ENCODE measurements around the gene F10.

The F10 gene

GRCh38 chr13:113126265-113127150 lies 3.9 kb downstream of the F10 start:
- H3K4me3 ChIP-seq (ENCODE audit: low read depth, low read length) = no peak overlapping the region
- H3K27me3 ChIP-seq (ENCODE audit: control insufficient read depth, insufficient read depth, low read length) = peaks cover 6% of the 10 kb centered on the region; the same call in 1 of the 2 replicates
- no peaks in the 10 kb centered on the region for H3K36me3 ChIP-seq (ENCODE audit: control insufficient read depth, insufficient read depth, low read length)
- H3K27ac ChIP-seq (ENCODE audit: low read depth, low read length) = no peak overlapping the region
- H3K4me1 ChIP-seq (ENCODE audit: control insufficient read depth, insufficient read depth, low read length) = peaks cover 9% of the 10 kb centered on the region; the same call in 1 of the 2 replicates
- no peaks in the 10 kb centered on the region for H3K9me3 ChIP-seq (ENCODE audit: control insufficient read depth, insufficient read depth, low read depth, low read length)
- no peak overlapping the region for H3K9ac ChIP-seq (ENCODE audit: low read length)

- no peaks in the 10 kb centered on the region for H3K36me3 ChIP-seq (ENCODE audit: control insufficient read depth, insufficient read depth, low read length)
- no peak overlapping the region for H3K9ac ChIP-seq (ENCODE audit: low read length)
- H3K27me3 ChIP-seq (ENCODE audit: control insufficient read depth, insufficient read depth, low read length) = peaks cover 6% of the 10 kb centered on the region; the same call in 1 of the 2 replicates
- no peak overlapping the region for H3K4me3 ChIP-seq (ENCODE audit: low read depth, low read length)
- H3K27ac ChIP-seq (ENCODE audit: low read depth, low read length) = no peak overlapping the region
- H3K9me3 ChIP-seq (ENCODE audit: control insufficient read depth, insufficient read depth, low read depth, low read length) = no peaks in the 10 kb centered on the region
- no peaks in the 10 kb centered on the region for H3K4me1 ChIP-seq (ENCODE audit: control insufficient read depth, insufficient read depth, low read length)
Measured at GRCh38 chr13:113129480-113129879, 6.9 kb downstream of the F10 start.

- H3K36me3 ChIP-seq (ENCODE audit: control insufficient read depth, insufficient read depth, low read length) = no peaks in the 10 kb centered on the region
- H3K4me3 ChIP-seq (ENCODE audit: low read depth, low read length) = no peak overlapping the region
- H3K27ac ChIP-seq (ENCODE audit: low read depth, low read length) = no peak overlapping the region
- H3K9ac ChIP-seq (ENCODE audit: low read length) = no peak overlapping the region
- peaks cover 6% of the 10 kb centered on the region; the same call in 1 of the 2 replicates for H3K27me3 ChIP-seq (ENCODE audit: control insufficient read depth, insufficient read depth, low read length)
- no peaks in the 10 kb centered on the region for H3K4me1 ChIP-seq (ENCODE audit: control insufficient read depth, insufficient read depth, low read length)
- H3K9me3 ChIP-seq (ENCODE audit: control insufficient read depth, insufficient read depth, low read depth, low read length) = no peaks in the 10 kb centered on the region
Measured at GRCh38 chr13:113129921-113130750, 7.5 kb downstream of the F10 start.

- Histone ChIP-seq H3K4me1 (ENCODE audit: control insufficient read depth, insufficient read depth, low read length) (no peaks in the 10 kb centered on the region), H3K9ac (ENCODE audit: low read length) (no peak overlapping the region), H3K27ac (ENCODE audit: low read depth, low read length) (no peak overlapping the region), H3K4me3 (ENCODE audit: low read depth, low read length) (no peak overlapping the region), H3K9me3 (ENCODE audit: control insufficient read depth, insufficient read depth, low read depth, low read length) (no peaks in the 10 kb centered on the region), H3K27me3 (ENCODE audit: control insufficient read depth, insufficient read depth, low read length) (peaks cover 6% of the 10 kb centered on the region; the same call in 1 of the 2 replicates), H3K36me3 (ENCODE audit: control insufficient read depth, insufficient read depth, low read length) (no peaks in the 10 kb centered on the region)
Measured at GRCh38 chr13:113135281-113135760, 12.7 kb downstream of the F10 start.

- no peak overlapping the region for H3K27ac ChIP-seq (ENCODE audit: low read depth, low read length)
- H3K9me3 ChIP-seq (ENCODE audit: control insufficient read depth, insufficient read depth, low read depth, low read length) = no peaks in the 10 kb centered on the region
- H3K27me3 ChIP-seq (ENCODE audit: control insufficient read depth, insufficient read depth, low read length) = no peaks in the 10 kb centered on the region
Measured at GRCh38 chr13:113137691-113138298, 15.2 kb downstream of the F10 start.

GRCh38 chr13:113138792-113139551 lies 16.4 kb downstream of the F10 start:
- H3K27me3 ChIP-seq (ENCODE audit: control insufficient read depth, insufficient read depth, low read length) = no peaks in the 10 kb centered on the region
- H3K4me1 ChIP-seq (ENCODE audit: control insufficient read depth, insufficient read depth, low read length) = no peaks in the 10 kb centered on the region
- no peak overlapping the region for H3K27ac ChIP-seq (ENCODE audit: low read depth, low read length)
- no peak overlapping the region for H3K9ac ChIP-seq (ENCODE audit: low read length)
- H3K9me3 ChIP-seq (ENCODE audit: control insufficient read depth, insufficient read depth, low read depth, low read length) = no peaks in the 10 kb centered on the region
- H3K36me3 ChIP-seq (ENCODE audit: control insufficient read depth, insufficient read depth, low read length) = no peaks in the 10 kb centered on the region
- H3K4me3 ChIP-seq (ENCODE audit: low read depth, low read length) = no peak overlapping the region

More at GRCh38 chr13:113137691-113138298, 15.2 kb downstream of the F10 start:
- Histone ChIP-seq H3K4me1 (ENCODE audit: control insufficient read depth, insufficient read depth, low read length) (no peaks in the 10 kb centered on the region), H3K9ac (ENCODE audit: low read length) (no peak overlapping the region), H3K36me3 (ENCODE audit: control insufficient read depth, insufficient read depth, low read length) (no peaks in the 10 kb centered on the region), H3K4me3 (ENCODE audit: low read depth, low read length) (no peak overlapping the region)

GRCh38 chr13:113139577-113139976 lies 17.0 kb downstream of the F10 start:
- no peaks in the 10 kb centered on the region for H3K27me3 ChIP-seq (ENCODE audit: control insufficient read depth, insufficient read depth, low read length)
- no peaks in the 10 kb centered on the region for H3K9me3 ChIP-seq (ENCODE audit: control insufficient read depth, insufficient read depth, low read depth, low read length)
- no peaks in the 10 kb centered on the region for H3K36me3 ChIP-seq (ENCODE audit: control insufficient read depth, insufficient read depth, low read length)
- no peak overlapping the region for H3K27ac ChIP-seq (ENCODE audit: low read depth, low read length)
- H3K4me1 ChIP-seq (ENCODE audit: control insufficient read depth, insufficient read depth, low read length) = no peaks in the 10 kb centered on the region
- H3K9ac ChIP-seq (ENCODE audit: low read length) = no peak overlapping the region
- H3K4me3 ChIP-seq (ENCODE audit: low read depth, low read length) = no peak overlapping the region

GRCh38 chr13:113140677-113141600 lies 18.3 kb downstream of the F10 start:
- H3K9me3 ChIP-seq (ENCODE audit: control insufficient read depth, insufficient read depth, low read depth, low read length) = no peaks in the 10 kb centered on the region
- H3K27me3 ChIP-seq (ENCODE audit: control insufficient read depth, insufficient read depth, low read length) = no peaks in the 10 kb centered on the region
- no peak overlapping the region for H3K9ac ChIP-seq (ENCODE audit: low read length)
- no peak overlapping the region for H3K27ac ChIP-seq (ENCODE audit: low read depth, low read length)
- H3K4me3 ChIP-seq (ENCODE audit: low read depth, low read length) = no peak overlapping the region
- H3K36me3 ChIP-seq (ENCODE audit: control insufficient read depth, insufficient read depth, low read length) = no peaks in the 10 kb centered on the region
- no peaks in the 10 kb centered on the region for H3K4me1 ChIP-seq (ENCODE audit: control insufficient read depth, insufficient read depth, low read length)

- Histone ChIP-seq H3K9me3 (ENCODE audit: control insufficient read depth, insufficient read depth, low read depth, low read length) (no peaks in the 10 kb centered on the region), H3K27me3 (ENCODE audit: control insufficient read depth, insufficient read depth, low read length) (no peaks in the 10 kb centered on the region), H3K4me3 (ENCODE audit: low read depth, low read length) (no peak overlapping the region), H3K4me1 (ENCODE audit: control insufficient read depth, insufficient read depth, low read length) (no peaks in the 10 kb centered on the region), H3K27ac (ENCODE audit: low read depth, low read length) (no peak overlapping the region), H3K36me3 (ENCODE audit: control insufficient read depth, insufficient read depth, low read length) (no peaks in the 10 kb centered on the region), H3K9ac (ENCODE audit: low read length) (no peak overlapping the region)
Measured at GRCh38 chr13:113141601-113141970, 19.0 kb downstream of the F10 start.

All from HUES6 (cell line).